ENCODE measurements around the gene CXXC4. TPM values are rescaled to one million over a fixed set of nuclear protein-coding genes. Genes with fewer than 3 reads are reported as not detected.
A peak's percentile ranks its signal among the peaks of the same experiment; 100 is the strongest.

The CXXC4 gene
- polyA plus RNA-seq, 3 donors: not detected

- H3K4me2 ChIP-seq (replicated peaks; ENCODE audit: extremely low read depth, low read length, poor library complexity, severe bottlenecking): no peak overlapping the region
- Mint-ChIP-seq H3K27ac (no peak overlapping the region), H3K27me3 (ENCODE audit: low read depth in 3 of 3) (peaks cover 80 to 89% (median 81%) of the 10 kb centered on the region in 3 donors), H3K36me3 (peaks cover 0 to 3% of the 10 kb centered on the region in 2 donors), H3K4me1 (peaks cover 19% of the 10 kb centered on the region), H3K4me3 (peak overlapping the region in 1 of 2 donors; percentile 75), H3K9me3 (peaks cover 0 to 18% (median 8%) of the 10 kb centered on the region in 7 donors)
- peaks cover 0 to 3% of the 10 kb centered on the region in 2 donors for H3K4me1 ChIP-seq (ENCODE audit: control insufficient read depth in 1 of 2, insufficient read depth in 2 of 2, low read length in 2 of 2)
- no peak overlapping the region for H2AFZ ChIP-seq (ENCODE audit: insufficient read depth, low read depth, low read length, poor library complexity, severe bottlenecking)
- H4K20me1 ChIP-seq (ENCODE audit: insufficient read depth, low read length): no peaks in the 10 kb centered on the region
- TF ChIP-seq CTCF (IDR thresholded peaks at IDR 0.05): no peak
- intact Hi-C loops (cut with micrococcal nuclease): no loop called here
- no peak overlapping the region for H3K9ac ChIP-seq (ENCODE audit: insufficient read depth, low read length, poor library complexity, severe bottlenecking)
- peaks cover 0 to 39% of the 10 kb centered on the region in 2 donors for H3K9me3 ChIP-seq (replicated peaks in 1 of 2; ENCODE audit: control insufficient read depth in 1 of 2, insufficient read depth in 1 of 2, low read length in 2 of 2)
- no CpG with 5 or more reads among the region's 3 CpGs for WGBS (ENCODE audit: insufficient coverage)
- H3K4me3 ChIP-seq (replicated peaks in 1 of 3; ENCODE audit: low read depth in 2 of 3, low read length in 3 of 3): no peak overlapping the region
- no peaks in the 10 kb centered on the region for H3K79me2 ChIP-seq (ENCODE audit: insufficient read depth, low read length)
- no peak overlapping the region for H3K27ac ChIP-seq (ENCODE audit: low read depth in 1 of 2, low read length in 2 of 2)
- no peaks in the 10 kb centered on the region for H3K36me3 ChIP-seq (replicated peaks in 1 of 2; ENCODE audit: control insufficient read depth in 1 of 2, insufficient read depth in 2 of 2, low read length in 2 of 2)
- no peak for DNase-seq
- H3K27me3 ChIP-seq (ENCODE audit: control insufficient read depth in 2 of 2, insufficient read depth in 2 of 2, low read length in 2 of 2): peaks cover 90 to 95% of the 10 kb centered on the region in 2 donors
These were observed 1.4 kb downstream of the CXXC4 start for GRCh38 chr4:104493081-104493831.

- no peak overlapping the region for H3K27ac Mint-ChIP-seq
- H3K4me2 ChIP-seq (replicated peaks; ENCODE audit: extremely low read depth, low read length, poor library complexity, severe bottlenecking): no peak overlapping the region
- H3K36me3 Mint-ChIP-seq: peaks cover 0 to 3% of the 10 kb centered on the region in 2 donors
- H4K20me1 ChIP-seq (ENCODE audit: insufficient read depth, low read length): no peaks in the 10 kb centered on the region
- peaks cover 88 to 95% of the 10 kb centered on the region in 2 donors for H3K27me3 ChIP-seq (ENCODE audit: control insufficient read depth in 2 of 2, insufficient read depth in 2 of 2, low read length in 2 of 2)
- H3K27me3 Mint-ChIP-seq (ENCODE audit: low read depth in 3 of 3): peaks cover 82 to 85% (median 82%) of the 10 kb centered on the region in 3 donors
- H3K27ac ChIP-seq (ENCODE audit: low read depth in 1 of 2, low read length in 2 of 2): no peak overlapping the region
- no peaks in the 10 kb centered on the region for H3K36me3 ChIP-seq (replicated peaks in 1 of 2; ENCODE audit: control insufficient read depth in 1 of 2, insufficient read depth in 2 of 2, low read length in 2 of 2)
- no peak for DNase-seq
- no peak overlapping the region for H2AFZ ChIP-seq (ENCODE audit: insufficient read depth, low read depth, low read length, poor library complexity, severe bottlenecking)
- peaks cover 19% of the 10 kb centered on the region for H3K4me1 Mint-ChIP-seq
- no peak for TF ChIP-seq CTCF (IDR thresholded peaks at IDR 0.05)
- H3K9me3 Mint-ChIP-seq: peaks cover 0 to 18% (median 8%) of the 10 kb centered on the region in 7 donors
- intact Hi-C loops (cut with micrococcal nuclease): no loop called here
- 0% methylated on average over 2 of the region's 7 CpGs for WGBS (ENCODE audit: insufficient coverage)
- no peak overlapping the region for H3K4me3 ChIP-seq (replicated peaks in 1 of 3; ENCODE audit: low read depth in 2 of 3, low read length in 3 of 3)
- peaks cover 0 to 39% of the 10 kb centered on the region in 2 donors for H3K9me3 ChIP-seq (replicated peaks in 1 of 2; ENCODE audit: control insufficient read depth in 1 of 2, insufficient read depth in 1 of 2, low read length in 2 of 2)
- H3K4me3 Mint-ChIP-seq: peak overlapping the region; percentile 27 to 91
- H3K4me1 ChIP-seq (ENCODE audit: control insufficient read depth in 1 of 2, insufficient read depth in 2 of 2, low read length in 2 of 2): peaks cover 0 to 3% of the 10 kb centered on the region in 2 donors
- H3K9ac ChIP-seq (ENCODE audit: insufficient read depth, low read length, poor library complexity, severe bottlenecking): no peak overlapping the region
- no peaks in the 10 kb centered on the region for H3K79me2 ChIP-seq (ENCODE audit: insufficient read depth, low read length)
These were observed 2.4 kb downstream of the CXXC4 start for GRCh38 chr4:104492183-104492771.

Data from CD14-positive monocyte (primary cell).